ENCODE data around the gene NCOA4. TPM values are rescaled to one million over a fixed set of nuclear protein-coding genes. Genes with fewer than 3 reads are reported as not detected.
A peak's percentile ranks its signal among the peaks of the same experiment; 100 is the strongest.

The NCOA4 gene
- total RNA-seq, 1 experiment from 2014 or later = 68.0 TPM

- Histone ChIP-seq H3K27me3 (ENCODE audit: insufficient read depth, low read length) (no peaks in the 10 kb centered on the region), H3K79me2 (ENCODE audit: insufficient read depth, low read length) (peaks cover 94% of the 10 kb centered on the region), H3K27ac (ENCODE audit: low read depth, low read length) (no peak overlapping the region), H3K9ac (ENCODE audit: low read length) (no peak overlapping the region), H2AFZ (ENCODE audit: low read depth, low read length, poor library complexity, severe bottlenecking) (no peak overlapping the region), H3K36me3 (ENCODE audit: control insufficient read depth in 1 of 2, insufficient read depth in 2 of 2, low read length in 2 of 2) (no peaks in the 10 kb centered on the region), H3K9me3 (ENCODE audit: control insufficient read depth in 1 of 2, insufficient read depth in 1 of 2, low read depth in 1 of 2, low read length in 2 of 2) (no peaks in the 10 kb centered on the region), H3K4me3 (replicated peaks in 1 of 2; ENCODE audit: low read depth in 1 of 2, low read length in 2 of 2) (no peak overlapping the region), H3K9me2 (ENCODE audit: insufficient read depth) (no peaks in the 10 kb centered on the region), H3K4me2 (ENCODE audit: low read length) (no peak overlapping the region), H3K4me1 (ENCODE audit: control insufficient read depth in 1 of 2, insufficient read depth in 2 of 2, low read length in 2 of 2) (peaks cover 27 to 47% of the 10 kb centered on the region in 2 experiments), H4K20me1 (ENCODE audit: insufficient read depth) (peaks cover 9% of the 10 kb centered on the region; the same call in 1 of the 2 replicates)
- ATAC-seq (no peak), DNase-seq (ENCODE audit: low read depth, low spot score) (no peak)
- CTCF ChIA-PET = no interaction called here
- TF ChIP-seq CBX3 (IDR thresholded peaks at IDR 0.05; ENCODE audit: low read depth) = no peak
- no peak for TF ChIP-seq FOSL1 (IDR thresholded peaks at IDR 0.05; ENCODE audit: low read depth)
- RAD21 ChIA-PET (ENCODE audit: low non-redundant PET in 1 of 2, low total read pairs in 2 of 2, uncharacterized antibody in 2 of 2, unreplicated experiment in 2 of 2) = no interaction called here
- no TSS peak for BruUV-seq (replicated peaks)
- POLR2A ChIA-PET = no interaction called here
- intact Hi-C loops (cut with micrococcal nuclease) = loop anchor here (5.0 kb wide), 1 partner anchor 773 kb away; no protein-coding TSS in a partner anchor
Observed at GRCh38 chr10:46024948-46025347, 5.5 kb downstream of the NCOA4 start.

- CTCF ChIA-PET = interaction anchor here (0.8 to 1.2 kb wide), 3 partner anchors 11 to 788 kb away, joined by 3 to 7 read pairs (median 4); no protein-coding TSS in a partner anchor
Observed at GRCh38 chr10:46022978-46023702, 7.3 kb downstream of the NCOA4 start.

More at GRCh38 chr10:46022978-46023702, 7.3 kb downstream of the NCOA4 start:
- Histone ChIP-seq H3K27ac (ENCODE audit: low read depth, low read length) (peak overlapping the region; percentile 77), H3K4me2 (ENCODE audit: low read length) (peak overlapping the region; percentile 82), H3K79me2 (ENCODE audit: insufficient read depth, low read length) (peaks cover 94% of the 10 kb centered on the region), H3K9me3 (ENCODE audit: control insufficient read depth in 1 of 2, insufficient read depth in 1 of 2, low read depth in 1 of 2, low read length in 2 of 2) (no peaks in the 10 kb centered on the region), H3K9me2 (ENCODE audit: insufficient read depth) (no peaks in the 10 kb centered on the region), H3K36me3 (ENCODE audit: control insufficient read depth in 1 of 2, insufficient read depth in 2 of 2, low read length in 2 of 2) (no peaks in the 10 kb centered on the region), H3K27me3 (ENCODE audit: insufficient read depth, low read length) (no peaks in the 10 kb centered on the region), H3K4me3 (replicated peaks in 1 of 2; ENCODE audit: low read depth in 1 of 2, low read length in 2 of 2) (peak overlapping the region; percentile 58 to 63), H4K20me1 (ENCODE audit: insufficient read depth) (peaks cover 9% of the 10 kb centered on the region; the same call in 1 of the 2 replicates), H2AFZ (ENCODE audit: low read depth, low read length, poor library complexity, severe bottlenecking) (no peak overlapping the region), H3K4me1 (ENCODE audit: control insufficient read depth in 1 of 2, insufficient read depth in 2 of 2, low read length in 2 of 2) (peaks cover 21 to 37% of the 10 kb centered on the region in 2 experiments), H3K9ac (ENCODE audit: low read length) (peak overlapping the region; percentile 67)
- ATAC-seq = peak; percentile 97
- ChIA-PET RAD21 (ENCODE audit: low non-redundant PET in 1 of 2, low total read pairs in 2 of 2, uncharacterized antibody in 2 of 2, unreplicated experiment in 2 of 2) (no interaction called here), POLR2A (interaction anchor here (0.7 to 0.8 kb wide), 2 partner anchors 10 to 21 kb away, joined by 3 to 5 read pairs; no protein-coding TSS in a partner anchor)
- TF ChIP-seq ELF1 (IDR thresholded peaks at IDR 0.05; ENCODE audit: borderline replicate concordance, low read depth) (no peak), CBX3 (IDR thresholded peaks at IDR 0.05; ENCODE audit: low read depth) (no peak; the same call in 1 of the 2 replicates), SIN3A (IDR thresholded peaks at IDR 0.05; ENCODE audit: low read depth) (no peak), POLR2AphosphoS5 (IDR thresholded peaks at IDR 0.05; ENCODE audit: low read depth, low read length) (peak; percentile 25; the same call in 1 of the 2 replicates), CTCF (IDR thresholded peaks at IDR 0.05 in 2 of 3, conservative IDR thresholded peaks at IDR 0.05 in 1 of 3; ENCODE audit: borderline replicate concordance in 1 of 3, insufficient read depth in 1 of 3, low read depth in 2 of 3, low read length in 2 of 3) (peak in 2 of 3 experiments; percentile 39 to 41; a peak in 4 of 6 replicates), MAX (IDR thresholded peaks at IDR 0.05) (peak; percentile 20; the same call in 1 of the 2 replicates), EZH2 (IDR thresholded peaks at IDR 0.05) (no peak), YY1 (IDR thresholded peaks at IDR 0.05; ENCODE audit: extremely low read depth, insufficient replicate concordance, low read depth, low read length) (peak; percentile 4), RAD21 (IDR thresholded peaks at IDR 0.05; ENCODE audit: low read depth) (peak; percentile 52), EGR1 (IDR thresholded peaks at IDR 0.05; ENCODE audit: low read depth) (peak; percentile 97)
- intact Hi-C loops (cut with micrococcal nuclease) = loop anchor here (2.0 kb wide), 1 partner anchor 558 kb away; no protein-coding TSS in a partner anchor
- no TSS peak for BruUV-seq (replicated peaks)
- DNase-seq (ENCODE audit: low read depth, low spot score) = peak; percentile 74

Data from HCT116 (cell line).